ENCODE results near the gene JAGN1. TPM values are rescaled to one million over a fixed set of nuclear protein-coding genes. Genes with fewer than 3 reads are reported as not detected.

JAGN1 gene
- total and polyA plus RNA-seq, 8 donors, result 16.3 to 27.1 (median 21.9) TPM

DNA sequence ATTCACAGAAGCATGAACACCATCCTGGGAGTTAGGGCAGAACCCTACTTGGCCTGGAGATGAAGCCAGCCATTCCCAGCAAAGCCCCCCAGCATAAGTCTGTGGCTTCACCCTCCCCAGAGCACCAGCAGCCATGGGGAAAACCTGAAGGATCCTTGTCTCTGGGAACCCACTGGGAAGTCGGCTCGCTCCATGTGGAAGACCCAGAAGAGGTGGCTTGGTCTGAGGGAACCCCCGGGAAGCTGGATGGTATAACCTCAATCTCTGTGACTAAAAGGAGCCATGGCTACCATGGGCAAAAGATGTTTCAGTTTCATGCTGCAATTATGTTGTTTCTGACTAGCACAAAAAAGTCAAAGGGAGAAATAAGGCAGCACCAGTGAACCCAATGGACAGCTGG, 34.8 kb upstream of the JAGN1 start:
- intact Hi-C loops (cut with DNase I), result no loop called here
- 87 to 97% methylated on average over 3 of the region's 3 CpGs for WGBS, 2 donors
- no peaks in the 10 kb centered on the region for H3K4me1 ChIP-seq
- H3K36me3 ChIP-seq, result no peaks in the 10 kb centered on the region
- no peak overlapping the region for H3K27ac ChIP-seq
- no peak overlapping the region for H3K4me3 ChIP-seq
- H3K9me3 ChIP-seq, result no peaks in the 10 kb centered on the region
- TF ChIP-seq, protein P1, sequence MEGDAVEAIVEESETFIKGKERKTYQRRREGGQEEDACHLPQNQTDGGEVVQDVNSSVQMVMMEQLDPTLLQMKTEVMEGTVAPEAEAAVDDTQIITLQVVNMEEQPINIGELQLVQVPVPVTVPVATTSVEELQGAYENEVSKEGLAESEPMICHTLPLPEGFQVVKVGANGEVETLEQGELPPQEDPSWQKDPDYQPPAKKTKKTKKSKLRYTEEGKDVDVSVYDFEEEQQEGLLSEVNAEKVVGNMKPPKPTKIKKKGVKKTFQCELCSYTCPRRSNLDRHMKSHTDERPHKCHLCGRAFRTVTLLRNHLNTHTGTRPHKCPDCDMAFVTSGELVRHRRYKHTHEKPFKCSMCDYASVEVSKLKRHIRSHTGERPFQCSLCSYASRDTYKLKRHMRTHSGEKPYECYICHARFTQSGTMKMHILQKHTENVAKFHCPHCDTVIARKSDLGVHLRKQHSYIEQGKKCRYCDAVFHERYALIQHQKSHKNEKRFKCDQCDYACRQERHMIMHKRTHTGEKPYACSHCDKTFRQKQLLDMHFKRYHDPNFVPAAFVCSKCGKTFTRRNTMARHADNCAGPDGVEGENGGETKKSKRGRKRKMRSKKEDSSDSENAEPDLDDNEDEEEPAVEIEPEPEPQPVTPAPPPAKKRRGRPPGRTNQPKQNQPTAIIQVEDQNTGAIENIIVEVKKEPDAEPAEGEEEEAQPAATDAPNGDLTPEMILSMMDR (IDR thresholded peaks at IDR 0.05), result no peak
- H3K27me3 ChIP-seq, result no peaks in the 10 kb centered on the region
- DNase-seq (no peak), ATAC-seq (no peak), FAIRE-seq (no peak)

DNA sequence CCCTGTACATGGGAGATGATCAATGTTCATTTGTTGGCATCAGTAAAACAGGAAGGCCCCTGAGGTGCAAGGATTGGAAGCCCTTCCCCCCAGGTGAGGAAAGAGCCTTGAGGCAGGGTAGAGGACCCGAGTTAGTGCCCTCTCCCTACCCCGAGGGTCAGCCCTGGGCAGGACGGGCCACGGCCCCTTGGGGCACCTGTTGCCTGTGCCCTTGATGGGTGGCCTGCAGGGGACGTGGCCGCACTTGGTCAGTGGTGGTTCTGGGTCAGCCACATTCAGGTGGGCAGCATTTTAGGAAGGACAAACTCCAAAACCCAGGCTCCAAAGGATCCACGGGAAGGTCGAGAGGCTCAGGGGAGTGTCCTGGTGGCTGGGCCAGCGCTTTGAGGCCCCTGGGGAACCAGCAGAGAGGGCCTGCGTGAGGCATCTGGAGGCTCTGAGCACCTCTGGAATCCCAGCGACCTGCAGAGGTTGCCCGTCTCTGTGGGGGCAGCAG, 30.8 kb upstream of the JAGN1 start:
- no peak overlapping the region for H3K27ac ChIP-seq
- H3K4me1 ChIP-seq, result no peaks in the 10 kb centered on the region
- H3K4me3 ChIP-seq, result no peak overlapping the region
- H3K27me3 ChIP-seq, result no peaks in the 10 kb centered on the region
- DNase-seq (no peak), FAIRE-seq (no peak), ATAC-seq (no peak)
- WGBS, 2 donors, result 71 to 75% methylated on average over 12 of the region's 12 CpGs
- no peaks in the 10 kb centered on the region for H3K9me3 ChIP-seq
- TF ChIP-seq, protein P1 (IDR thresholded peaks at IDR 0.05), result no peak
- no peaks in the 10 kb centered on the region for H3K36me3 ChIP-seq
- intact Hi-C loops (cut with DNase I), result no loop called here

DNA sequence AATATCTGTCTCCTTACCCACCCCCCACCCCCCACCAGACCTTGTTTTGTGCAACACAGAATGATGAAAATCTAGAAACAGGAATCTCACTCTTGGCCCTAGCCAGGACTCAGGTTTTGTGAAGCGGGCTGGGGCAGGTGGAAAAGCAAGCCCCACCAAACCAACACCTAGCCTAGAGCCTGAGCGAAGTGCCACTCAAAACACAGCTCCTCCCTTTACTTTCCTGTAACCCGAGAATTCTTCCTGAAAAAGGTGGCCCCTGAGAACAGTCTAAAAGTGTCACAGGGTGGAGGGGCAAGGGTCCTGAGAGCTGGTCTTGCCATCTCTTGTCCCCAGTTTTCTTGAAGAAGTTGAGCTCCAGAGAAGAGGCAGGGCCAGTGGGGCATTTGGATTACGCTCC, 29.2 kb upstream of the JAGN1 start:
- Histone ChIP-seq H3K27me3 (no peaks in the 10 kb centered on the region), H3K36me3 (no peaks in the 10 kb centered on the region), H3K27ac (no peak overlapping the region), H3K4me1 (no peaks in the 10 kb centered on the region), H3K9me3 (no peaks in the 10 kb centered on the region), H3K4me3 (no peak overlapping the region)
- ATAC-seq (no peak), FAIRE-seq (no peak), DNase-seq (no peak)
- TF ChIP-seq, protein P1 (IDR thresholded peaks at IDR 0.05), result no peak
- 84 to 92% methylated on average over 4 of the region's 4 CpGs for WGBS, 2 donors
- intact Hi-C loops (cut with DNase I), result no loop called here

GRCh38 chr3:9861626-9862130, 28.7 kb upstream of the JAGN1 start:
- Histone ChIP-seq H3K4me3 (no peak overlapping the region), H3K4me1 (no peaks in the 10 kb centered on the region), H3K9me3 (no peaks in the 10 kb centered on the region), H3K27me3 (no peaks in the 10 kb centered on the region), H3K36me3 (no peaks in the 10 kb centered on the region), H3K27ac (no peak overlapping the region)
- intact Hi-C loops (cut with DNase I), result no loop called here
- FAIRE-seq (no peak), DNase-seq (no peak), ATAC-seq (no peak)
- WGBS, 2 donors, result 84 to 92% methylated on average over 5 of the region's 5 CpGs
- TF ChIP-seq, protein P1 (IDR thresholded peaks at IDR 0.05), result no peak

DNA sequence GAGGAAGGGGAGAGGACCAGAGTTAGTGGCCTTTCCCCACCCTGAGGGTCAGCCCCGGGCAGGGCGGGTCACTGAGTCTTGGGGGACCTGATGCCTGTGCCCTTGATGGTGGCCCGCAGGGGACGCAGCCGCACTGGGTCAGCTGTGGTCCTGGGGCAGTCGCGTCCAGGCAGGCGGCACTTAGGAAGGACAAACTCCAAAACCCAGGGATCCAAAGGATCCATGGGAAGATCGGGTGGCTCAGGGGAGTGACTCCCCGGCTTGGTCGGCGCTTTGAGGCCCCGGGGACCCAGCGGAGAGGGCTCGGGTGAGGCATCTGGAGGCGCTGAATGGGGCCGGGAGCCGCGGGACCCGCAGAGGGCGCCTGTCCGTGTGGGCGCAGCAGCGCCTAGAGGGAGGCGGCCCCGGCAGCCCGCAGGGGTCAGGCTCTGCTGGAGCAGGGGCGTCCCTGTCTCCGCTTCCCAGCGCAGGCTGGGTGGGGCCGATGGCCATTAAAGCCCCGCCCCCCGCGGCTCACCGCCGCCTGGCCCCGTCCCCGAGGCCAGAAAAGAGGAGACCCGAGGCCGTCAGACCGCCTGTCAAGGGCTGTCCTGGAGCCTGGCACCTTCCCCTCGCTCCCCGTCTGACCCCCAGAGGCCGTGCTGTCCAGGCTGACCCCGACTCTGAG, 27.9 kb upstream of the JAGN1 start:
- no peaks in the 10 kb centered on the region for H3K9me3 ChIP-seq
- H3K27me3 ChIP-seq, result no peaks in the 10 kb centered on the region
- H3K4me3 ChIP-seq, result peak overlapping the region in 3 of 4 donors; percentile 18 to 52 (median 48)
- WGBS, 2 donors, result 9 to 17% methylated on average over 31 to 45 of the region's 45 CpGs
- DNase-seq, result peak; percentile 37 to 85 (median 60)
- no peak overlapping the region for H3K27ac ChIP-seq
- TF ChIP-seq, protein P1 (IDR thresholded peaks at IDR 0.05), result peak in 3 of 4 donors; percentile 14 to 35 (median 19)
- no peaks in the 10 kb centered on the region for H3K4me1 ChIP-seq
- no peak for FAIRE-seq
- no peaks in the 10 kb centered on the region for H3K36me3 ChIP-seq
- ATAC-seq, result peak; percentile 88 to 97 (median 90)
- intact Hi-C loops (cut with DNase I), result no loop called here

Data from pancreas (tissue), 10 donors.